Measurements from ENCODE around the gene RPTOR. TPM values are rescaled to one million over a fixed set of nuclear protein-coding genes. Genes with fewer than 3 reads are reported as not detected.
A peak's percentile ranks its signal among the peaks of the same experiment; 100 is the strongest.

Gene RPTOR
- total RNA-seq, 1 experiment from 2014 or later: 58.0 TPM

GRCh38 chr17:80862978-80863377 is 318.3 kb downstream of the RPTOR start:
- ChIA-PET CTCF (no interaction called here), POLR2A (no interaction called here)
- H3K4me1 ChIP-seq (ENCODE audit: control insufficient read depth, insufficient read depth, low read length): no peaks in the 10 kb centered on the region
- no peak for DNase-seq (ENCODE audit: low read depth, low spot score)
- ATAC-seq: no peak
- no peaks in the 10 kb centered on the region for H3K36me3 ChIP-seq (ENCODE audit: control insufficient read depth, insufficient read depth, low read length)
- no TSS peak for BruUV-seq (replicated peaks)
- no peak overlapping the region for H3K27ac ChIP-seq (ENCODE audit: low read length)
- no peaks in the 10 kb centered on the region for H3K9me3 ChIP-seq (ENCODE audit: control insufficient read depth, insufficient read depth, low read depth, low read length)
- intact Hi-C loops (cut with micrococcal nuclease; ENCODE audit: unreplicated experiment) (no loop called here), in situ Hi-C loops (cut with HindIII; ENCODE audit: low pct_unique_long_range_greater_than_20kb, low sequenced_read_pairs) (loop anchor here (5.0 kb wide), 1 partner anchor 34 kb away; no protein-coding TSS in a partner anchor)
- no peak overlapping the region for H3K4me3 ChIP-seq (ENCODE audit: low read depth in 2 of 2, low read length in 2 of 2)
- no peak for TF ChIP-seq REST (IDR thresholded peaks at IDR 0.05; ENCODE audit: insufficient read depth in 1 of 2, low read depth in 2 of 2, low read length in 1 of 2)
- TF ChIP-seq TCF7L2 (IDR thresholded peaks at IDR 0.05; ENCODE audit: low read depth, low read length): no peak
- no peak for TF ChIP-seq CTCF (IDR thresholded peaks at IDR 0.05)
- TF ChIP-seq SIN3A (IDR thresholded peaks at IDR 0.05; ENCODE audit: borderline replicate concordance, insufficient read depth, low read depth, low read length): no peak
- no peak for TF ChIP-seq POLR2AphosphoS5 (IDR thresholded peaks at IDR 0.05; ENCODE audit: low read depth, low read length)
- no peaks in the 10 kb centered on the region for H3K27me3 ChIP-seq (ENCODE audit: control insufficient read depth, insufficient read depth, low read length)

DNA sequence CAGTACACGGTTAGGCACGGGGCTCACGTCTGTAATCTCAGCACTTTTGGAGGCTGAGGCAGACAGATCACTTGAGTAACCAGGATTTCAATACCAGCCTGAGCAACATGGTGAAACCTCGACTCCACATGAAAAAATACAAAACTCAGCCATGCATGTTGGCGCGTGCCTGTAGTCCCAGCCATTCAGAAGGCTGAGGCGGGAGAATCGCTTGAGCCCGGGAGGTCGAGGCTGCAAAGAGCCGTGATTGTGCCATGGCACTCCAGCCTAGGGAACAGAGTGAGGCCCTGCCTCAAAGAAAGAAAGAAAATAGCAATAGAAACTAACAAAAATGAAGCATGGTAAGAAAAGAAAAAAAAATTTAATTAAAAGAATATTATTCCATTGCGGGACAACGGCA is 319.0 kb downstream of the RPTOR start:
- no peak for ATAC-seq
- DNase-seq (ENCODE audit: low read depth, low spot score): no peak

More for the DNA sequence above, 319.0 kb downstream of the RPTOR start:
- no peaks in the 10 kb centered on the region for H3K9me3 ChIP-seq (ENCODE audit: control insufficient read depth, insufficient read depth, low read depth, low read length)
- TF ChIP-seq TCF7L2 (IDR thresholded peaks at IDR 0.05; ENCODE audit: low read depth, low read length) (no peak), CTCF (IDR thresholded peaks at IDR 0.05) (no peak), REST (IDR thresholded peaks at IDR 0.05; ENCODE audit: insufficient read depth in 1 of 2, low read depth in 2 of 2, low read length in 1 of 2) (no peak), SIN3A (IDR thresholded peaks at IDR 0.05; ENCODE audit: borderline replicate concordance, insufficient read depth, low read depth, low read length) (no peak), POLR2AphosphoS5 (IDR thresholded peaks at IDR 0.05; ENCODE audit: low read depth, low read length) (no peak)
- intact Hi-C loops (cut with micrococcal nuclease; ENCODE audit: unreplicated experiment): no loop called here
- in situ Hi-C loops (cut with HindIII; ENCODE audit: low pct_unique_long_range_greater_than_20kb, low sequenced_read_pairs): loop anchor here (5.0 kb wide), 1 partner anchor 34 kb away; no protein-coding TSS in a partner anchor
- no peak overlapping the region for H3K4me3 ChIP-seq (ENCODE audit: low read depth in 2 of 2, low read length in 2 of 2)
- no peaks in the 10 kb centered on the region for H3K4me1 ChIP-seq (ENCODE audit: control insufficient read depth, insufficient read depth, low read length)
- ChIA-PET POLR2A (no interaction called here), CTCF (interaction anchor here (0.5 kb wide), 1 partner anchor 86 kb away, joined by 8 read pairs; no protein-coding TSS in a partner anchor)
- BruUV-seq (replicated peaks): TSS peak; percentile 37
- H3K27ac ChIP-seq (ENCODE audit: low read length): no peak overlapping the region
- H3K27me3 ChIP-seq (ENCODE audit: control insufficient read depth, insufficient read depth, low read length): no peaks in the 10 kb centered on the region
- H3K36me3 ChIP-seq (ENCODE audit: control insufficient read depth, insufficient read depth, low read length): no peaks in the 10 kb centered on the region
